Fibroblast of lung (primary cell): ENCODE data around the gene ALDH18A1. TPM values are rescaled to one million over a fixed set of nuclear protein-coding genes. Genes with fewer than 3 reads are reported as not detected.
A peak's percentile ranks its signal among the peaks of the same experiment; 100 is the strongest.

Source experiments
- DNase-seq, 2 donors: peaks; one replicate each; pipeline versions ENCODE4 v3.0.0 to v3.0.0-alpha.2; 2010; ENCODE audit warnings: low read depth in 2 of 2
- H2AFZ ChIP-seq: 2 replicates; pipeline ENCODE4 v1.5.1; 2012; ENCODE audit warnings: low read length, control low read depth, inconsistent platforms
- H3K27ac ChIP-seq: 2 replicates; pipeline ENCODE4 v1.5.1; 2011; ENCODE audit warnings: low read length, control low read depth; ENCODE audit not compliant: insufficient read depth
- H3K27me3 ChIP-seq: 2 replicates; pipeline ENCODE4 v1.5.1; 2011; ENCODE audit warnings: mild to moderate bottlenecking, low read length; ENCODE audit not compliant: control insufficient read depth, insufficient read depth
- H3K36me3 ChIP-seq: 2 replicates; pipeline ENCODE4 v1.5.1; 2011; ENCODE audit warnings: low read length; ENCODE audit not compliant: control insufficient read depth, insufficient read depth
- H3K4me1 ChIP-seq: 2 replicates; pipeline ENCODE4 v1.5.1; 2011; ENCODE audit warnings: low read length; ENCODE audit not compliant: control insufficient read depth, insufficient read depth; ENCODE audit errors: extremely low read depth
- H3K4me2 ChIP-seq: 2 replicates; pipeline ENCODE4 v1.5.1; 2011; ENCODE audit warnings: low read length, control low read depth; ENCODE audit not compliant: insufficient read depth; ENCODE audit errors: extremely low read depth
- H3K4me3 ChIP-seq, 4 experiments: fragments of 200-600 bp in 1 of 4; sonication (generic) in 1 of 4; replicated peaks in 1 of 4; 2 replicates each; pipeline ENCODE4 v1.5.1; 2011 to 2016; ENCODE audit warnings: low read length in 4 of 4, low read depth in 3 of 4, mild to moderate bottlenecking in 3 of 4, control low read depth in 2 of 4, inconsistent platforms in 1 of 4, mixed read lengths in 1 of 4; ENCODE audit not compliant: insufficient read depth in 1 of 4; ENCODE audit errors: control extremely low read depth in 1 of 4
- H3K79me2 ChIP-seq: 2 replicates; pipeline ENCODE4 v1.5.1; 2012; ENCODE audit warnings: mild to moderate bottlenecking, low read length, inconsistent platforms; ENCODE audit not compliant: control insufficient read depth, insufficient read depth
- H3K9ac ChIP-seq: 2 replicates; pipeline ENCODE4 v1.5.1; 2011; ENCODE audit warnings: mild to moderate bottlenecking, low read length, control low read depth; ENCODE audit not compliant: insufficient read depth
- H3K9me3 ChIP-seq: 2 replicates; pipeline ENCODE4 v1.5.1; 2012; ENCODE audit warnings: low read depth, low read length; ENCODE audit not compliant: control insufficient read depth, insufficient read depth
- H4K20me1 ChIP-seq: 2 replicates; pipeline ENCODE4 v1.5.1; 2011; ENCODE audit warnings: low read length; ENCODE audit not compliant: control insufficient read depth, insufficient read depth; ENCODE audit errors: extremely low read depth
- CTCF ChIP-seq, 2 donors: IDR thresholded peaks in 1 of 2; conservative IDR thresholded peaks in 1 of 2; 1 replicate in 1 of 2; 2 replicates in 1 of 2; pipeline ENCODE4 v1.5.1; 2011 to 2012; ENCODE audit warnings: low read length in 2 of 2, control low read depth in 1 of 2, inconsistent platforms in 1 of 2, low read depth in 1 of 2, mild to moderate bottlenecking in 1 of 2
- EZH2 ChIP-seq: IDR thresholded peaks from 2 replicates; pipeline ENCODE4 v1.5.1; 2012; ENCODE audit warnings: low read length, control low read depth, mild to moderate bottlenecking; ENCODE audit errors: missing control alignments
- polyA plus RNA-seq, 2 donors: library from polyadenylated mRNA; depleted of rRNA in 1 of 2; stranded (reverse) in 1 of 2; unstranded in 1 of 2; fragments of >200 nt; gene quantifications; 2 replicates each; pipeline ENCODE4 v1.2.1, GENCODE V29; 2011 to 2012; ENCODE audit warnings: missing spikeins in 1 of 2
- total RNA-seq: library from RNA; depleted of rRNA; stranded (reverse); fragments of >200 nt; gene quantifications from 2 replicates; pipeline ENCODE4 v1.2.1, GENCODE V29; 2014

Gene ALDH18A1
- total and polyA plus RNA-seq, 2 donors (not counting 1 experiment from before 2014, with no cell fraction given), result 84.4 to 85.7 TPM

- Histone ChIP-seq H2AFZ (no peak overlapping the region), H3K9ac (no peak overlapping the region), H3K4me1 (no peaks in the 10 kb centered on the region), H3K36me3 (peaks cover 3% of the 10 kb centered on the region), H4K20me1 (no peaks in the 10 kb centered on the region), H3K4me2 (no peak overlapping the region), H3K79me2 (no peaks in the 10 kb centered on the region), H3K9me3 (no peaks in the 10 kb centered on the region), H3K27ac (no peak overlapping the region), H3K27me3 (no peaks in the 10 kb centered on the region), H3K4me3 (no peak overlapping the region)
- no peak for TF ChIP-seq CTCF (conservative IDR thresholded peaks at IDR 0.05 in 1 of 2, IDR thresholded peaks at IDR 0.05 in 1 of 2; ENCODE audit: low read depth in 1 of 2, low read length in 2 of 2)
- no peak for TF ChIP-seq EZH2
- DNase-seq, result no peak
Observed at GRCh38 chr10:95602382-95602781, 54.1 kb downstream of the ALDH18A1 start.

GRCh38 chr10:95601116-95601719, 55.3 kb downstream of the ALDH18A1 start:
- H3K27me3 ChIP-seq, result no peaks in the 10 kb centered on the region
- H3K9me3 ChIP-seq, result no peaks in the 10 kb centered on the region
- no peak overlapping the region for H3K4me2 ChIP-seq
- DNase-seq, result peak; percentile 80 to 89
- H3K4me3 ChIP-seq, result no peak overlapping the region
- TF ChIP-seq EZH2 (no peak), CTCF (conservative IDR thresholded peaks at IDR 0.05 in 1 of 2, IDR thresholded peaks at IDR 0.05 in 1 of 2; ENCODE audit: low read depth in 1 of 2, low read length in 2 of 2) (peak; percentile 99)
- no peaks in the 10 kb centered on the region for H4K20me1 ChIP-seq
- H3K36me3 ChIP-seq, result peaks cover 3% of the 10 kb centered on the region
- no peak overlapping the region for H2AFZ ChIP-seq
- no peak overlapping the region for H3K9ac ChIP-seq
- H3K4me1 ChIP-seq, result no peaks in the 10 kb centered on the region
- no peaks in the 10 kb centered on the region for H3K79me2 ChIP-seq
- no peak overlapping the region for H3K27ac ChIP-seq

GRCh38 chr10:95600158-95600557, 56.4 kb downstream of the ALDH18A1 start:
- H3K36me3 ChIP-seq, result peaks cover 1% of the 10 kb centered on the region
- no peak for DNase-seq
- H3K4me2 ChIP-seq, result no peak overlapping the region
- H3K27ac ChIP-seq, result no peak overlapping the region
- no peaks in the 10 kb centered on the region for H3K9me3 ChIP-seq
- no peaks in the 10 kb centered on the region for H3K27me3 ChIP-seq
- H3K4me3 ChIP-seq, result no peak overlapping the region
- H3K4me1 ChIP-seq, result no peaks in the 10 kb centered on the region
- no peak overlapping the region for H3K9ac ChIP-seq
- H3K79me2 ChIP-seq, result no peaks in the 10 kb centered on the region
- TF ChIP-seq EZH2 (no peak), CTCF (conservative IDR thresholded peaks at IDR 0.05 in 1 of 2, IDR thresholded peaks at IDR 0.05 in 1 of 2; ENCODE audit: low read depth in 1 of 2, low read length in 2 of 2) (no peak)
- H4K20me1 ChIP-seq, result no peaks in the 10 kb centered on the region
- H2AFZ ChIP-seq, result no peak overlapping the region
